Measurements from ENCODE around the gene FAM114A2. TPM values are rescaled to one million over a fixed set of nuclear protein-coding genes. Genes with fewer than 3 reads are reported as not detected.
"Not testable (repeated sequence)": the region's sequence is repeated elsewhere in the genome, so short reads cannot be mapped to it uniquely, and the experiment has no call there.

The FAM114A2 gene
- total RNA-seq, 1 donor from 2014 or later, result 32.3 TPM

DNA sequence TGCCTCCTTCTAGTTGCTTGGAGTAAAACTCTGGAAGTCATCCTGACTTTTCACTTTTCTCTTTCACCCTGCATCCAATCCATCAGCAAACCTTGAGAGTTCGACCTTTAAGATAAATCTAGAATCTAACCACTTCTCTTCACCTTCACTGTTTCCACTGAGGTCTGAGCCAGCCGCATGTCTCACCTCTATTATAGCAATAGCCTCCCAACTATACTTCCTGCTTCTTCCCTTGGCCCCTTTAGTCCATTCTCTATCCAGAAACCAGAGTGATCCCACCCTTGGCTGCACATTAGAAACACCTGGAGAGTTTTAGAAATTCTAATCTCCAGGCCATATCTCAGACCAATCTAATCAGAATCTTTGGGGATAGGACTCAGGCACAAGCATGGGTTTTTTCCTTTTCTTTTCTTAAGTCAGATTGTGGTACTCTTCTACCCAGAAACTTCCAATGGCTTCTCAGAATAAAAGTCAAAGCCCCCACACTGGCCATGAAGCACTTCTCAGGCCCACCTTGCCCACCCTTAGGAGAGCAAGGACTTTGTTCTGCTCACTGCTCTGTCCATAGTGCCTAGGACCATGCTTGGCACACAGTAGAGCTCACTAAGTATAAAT is 33.2 kb upstream of the FAM114A2 start:
- Histone ChIP-seq H3K27ac (replicated peaks) (no peak overlapping the region), H3K36me3 (no peaks in the 10 kb centered on the region), H3K27me3 (ENCODE audit: low read depth) (no peaks in the 10 kb centered on the region), H3K4me3 (no peak overlapping the region), H3K9me3 (replicated peaks) (no peaks in the 10 kb centered on the region), H3K4me1 (peaks cover 22% of the 10 kb centered on the region)
- no peak for DNase-seq
- intact Hi-C loops (cut with micrococcal nuclease), result loop anchor here (5.0 kb wide), 2 partner anchors 110 to 335 kb away; no protein-coding TSS in a partner anchor
- TF ChIP-seq, protein P1, sequence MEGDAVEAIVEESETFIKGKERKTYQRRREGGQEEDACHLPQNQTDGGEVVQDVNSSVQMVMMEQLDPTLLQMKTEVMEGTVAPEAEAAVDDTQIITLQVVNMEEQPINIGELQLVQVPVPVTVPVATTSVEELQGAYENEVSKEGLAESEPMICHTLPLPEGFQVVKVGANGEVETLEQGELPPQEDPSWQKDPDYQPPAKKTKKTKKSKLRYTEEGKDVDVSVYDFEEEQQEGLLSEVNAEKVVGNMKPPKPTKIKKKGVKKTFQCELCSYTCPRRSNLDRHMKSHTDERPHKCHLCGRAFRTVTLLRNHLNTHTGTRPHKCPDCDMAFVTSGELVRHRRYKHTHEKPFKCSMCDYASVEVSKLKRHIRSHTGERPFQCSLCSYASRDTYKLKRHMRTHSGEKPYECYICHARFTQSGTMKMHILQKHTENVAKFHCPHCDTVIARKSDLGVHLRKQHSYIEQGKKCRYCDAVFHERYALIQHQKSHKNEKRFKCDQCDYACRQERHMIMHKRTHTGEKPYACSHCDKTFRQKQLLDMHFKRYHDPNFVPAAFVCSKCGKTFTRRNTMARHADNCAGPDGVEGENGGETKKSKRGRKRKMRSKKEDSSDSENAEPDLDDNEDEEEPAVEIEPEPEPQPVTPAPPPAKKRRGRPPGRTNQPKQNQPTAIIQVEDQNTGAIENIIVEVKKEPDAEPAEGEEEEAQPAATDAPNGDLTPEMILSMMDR (IDR thresholded peaks at IDR 0.05; ENCODE audit: borderline replicate concordance), result no peak

DNA sequence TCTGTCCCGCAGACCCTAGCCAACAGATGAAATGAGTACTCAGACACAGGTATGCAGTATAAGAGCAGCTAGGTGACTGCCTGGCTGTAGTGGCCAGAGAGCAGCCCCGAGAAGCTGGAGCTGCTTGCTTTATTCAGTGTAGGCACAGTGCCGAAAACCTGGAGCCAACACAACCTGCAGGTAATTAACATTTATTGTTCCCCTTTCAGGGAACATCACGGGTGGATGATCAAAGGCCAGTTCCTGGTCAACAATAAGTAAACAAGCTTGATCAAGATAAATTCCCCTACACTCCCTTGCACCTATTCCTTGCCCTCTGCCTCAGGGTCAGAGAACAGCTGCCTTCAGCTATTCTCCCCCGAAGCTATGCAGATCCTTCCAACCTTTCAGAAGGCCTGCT is 31.1 kb upstream of the FAM114A2 start:
- H3K9me3 ChIP-seq (replicated peaks); H3K36me3 ChIP-seq; H3K27ac ChIP-seq (replicated peaks); H3K27me3 ChIP-seq (ENCODE audit: low read depth); H3K4me3 ChIP-seq; DNase-seq: not testable (repeated sequence)
- intact Hi-C loops (cut with micrococcal nuclease), result loop anchor here (5.0 to 10.0 kb wide), 3 partner anchors 85 to 337 kb away; no protein-coding TSS in a partner anchor
- peaks cover 11% of the 10 kb centered on the region for H3K4me1 ChIP-seq

DNA sequence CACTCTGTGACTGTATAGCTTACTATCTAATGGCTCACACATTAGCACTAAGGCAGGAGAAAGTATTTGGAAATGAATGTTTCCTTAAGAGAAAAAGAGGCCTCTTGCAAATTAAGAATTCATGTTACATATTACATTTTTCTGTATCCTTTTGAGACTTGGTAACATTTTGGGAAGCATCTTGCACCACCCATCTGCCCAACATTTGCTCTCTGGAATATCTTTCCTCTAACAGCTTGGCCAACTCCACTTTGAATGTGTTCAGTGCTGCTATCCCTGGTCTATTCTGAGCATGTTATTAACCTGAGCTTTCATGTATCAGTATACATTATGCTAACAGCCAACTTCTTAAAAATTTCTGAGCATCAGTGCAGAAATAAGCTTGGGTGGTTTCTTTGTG is 27.3 kb upstream of the FAM114A2 start:
- Histone ChIP-seq H3K4me1 (no peaks in the 10 kb centered on the region), H3K9me3 (replicated peaks) (no peaks in the 10 kb centered on the region), H3K36me3 (no peaks in the 10 kb centered on the region), H3K27me3 (ENCODE audit: low read depth) (no peaks in the 10 kb centered on the region), H3K27ac (replicated peaks) (no peak overlapping the region), H3K4me3 (no peak overlapping the region)
- intact Hi-C loops (cut with micrococcal nuclease), result loop anchor here (10.0 kb wide), 1 partner anchor 81 kb away; no protein-coding TSS in a partner anchor
- TF ChIP-seq, protein P1 (IDR thresholded peaks at IDR 0.05; ENCODE audit: borderline replicate concordance), result no peak
- no peak for DNase-seq

DNA sequence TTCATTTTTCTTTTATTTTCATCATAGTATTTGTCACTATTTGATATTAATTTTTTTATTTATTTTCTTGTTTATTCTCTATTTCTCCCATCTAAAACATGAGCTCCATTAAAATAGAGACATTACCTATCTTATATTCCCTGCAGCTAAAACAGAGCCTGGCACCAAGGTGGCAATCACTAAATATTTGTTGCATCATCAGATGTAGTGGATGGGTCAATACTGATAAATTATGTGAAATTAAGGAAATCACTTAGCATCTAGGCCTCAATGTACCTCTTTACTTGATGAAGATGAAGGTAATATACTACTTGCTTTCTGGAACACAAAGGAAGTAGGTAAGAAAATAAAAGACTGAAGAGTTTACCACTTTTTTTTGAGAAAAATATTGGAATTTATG is 24.7 kb upstream of the FAM114A2 start:
- TF ChIP-seq, protein P1 (IDR thresholded peaks at IDR 0.05; ENCODE audit: borderline replicate concordance), result no peak
- Histone ChIP-seq H3K4me1 (peaks cover 14% of the 10 kb centered on the region), H3K27me3 (ENCODE audit: low read depth) (no peaks in the 10 kb centered on the region), H3K9me3 (replicated peaks) (no peaks in the 10 kb centered on the region), H3K27ac (replicated peaks) (no peak overlapping the region), H3K36me3 (no peaks in the 10 kb centered on the region), H3K4me3 (no peak overlapping the region)
- intact Hi-C loops (cut with micrococcal nuclease), result loop anchor here (10.0 kb wide), 1 partner anchor 79 kb away; no protein-coding TSS in a partner anchor
- no peak for DNase-seq

DNA sequence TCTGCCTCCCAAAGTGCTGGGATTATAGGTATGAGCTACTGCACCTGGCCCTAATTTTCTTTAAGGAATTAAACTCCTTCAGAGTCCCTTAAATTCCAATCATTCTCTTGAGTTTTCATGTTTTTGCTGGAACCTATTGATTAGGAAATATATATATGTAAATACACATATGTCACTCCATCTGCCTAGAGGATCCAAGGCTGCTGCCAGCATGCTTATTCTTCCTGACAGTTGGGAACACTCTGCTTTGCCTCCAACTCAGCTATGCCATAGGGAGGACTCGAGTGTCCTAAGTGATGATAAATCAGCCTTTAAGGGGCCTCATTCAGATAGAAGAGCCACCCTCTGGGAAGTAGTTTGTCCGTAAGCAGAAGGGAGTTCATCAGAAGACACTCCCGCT is 21.9 kb upstream of the FAM114A2 start:
- Histone ChIP-seq H3K36me3 (no peaks in the 10 kb centered on the region), H3K9me3 (replicated peaks) (no peaks in the 10 kb centered on the region), H3K27me3 (ENCODE audit: low read depth) (no peaks in the 10 kb centered on the region), H3K4me3 (no peak overlapping the region), H3K27ac (replicated peaks) (no peak overlapping the region), H3K4me1 (peaks cover 25% of the 10 kb centered on the region)
- no peak for DNase-seq
- TF ChIP-seq, protein P1 (IDR thresholded peaks at IDR 0.05; ENCODE audit: borderline replicate concordance), result no peak
- intact Hi-C loops (cut with micrococcal nuclease), result loop anchor here (10.0 kb wide), 1 partner anchor 76 kb away; no protein-coding TSS in a partner anchor

DNA sequence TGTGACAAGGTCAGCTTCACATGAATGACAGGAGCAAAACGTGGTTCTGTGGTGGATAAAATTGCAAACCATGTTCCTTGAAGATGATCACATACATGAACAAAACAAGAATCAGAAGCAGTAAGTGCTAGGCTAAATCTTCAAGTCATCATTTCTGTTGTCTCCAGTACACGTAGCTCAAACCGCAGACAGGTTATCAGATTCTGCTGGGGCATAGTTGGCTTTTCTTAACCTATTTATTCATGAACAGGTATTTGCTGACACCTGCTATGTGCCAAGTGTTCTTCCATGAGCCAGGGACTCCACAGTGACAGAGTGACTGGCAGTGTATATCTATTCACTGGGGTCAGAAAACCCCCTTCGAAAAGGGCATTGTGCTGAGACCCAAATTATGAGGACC is 20.9 kb upstream of the FAM114A2 start:
- Histone ChIP-seq H3K27ac (replicated peaks) (no peak overlapping the region), H3K4me3 (no peak overlapping the region), H3K36me3 (peaks cover 7% of the 10 kb centered on the region), H3K9me3 (replicated peaks) (no peaks in the 10 kb centered on the region), H3K27me3 (ENCODE audit: low read depth) (no peaks in the 10 kb centered on the region), H3K4me1 (peaks cover 30% of the 10 kb centered on the region)
- TF ChIP-seq, protein P1 (IDR thresholded peaks at IDR 0.05; ENCODE audit: borderline replicate concordance), result no peak
- no peak for DNase-seq
- intact Hi-C loops (cut with micrococcal nuclease), result no loop called here

Measured in left ventricle myocardium inferior (tissue), 1 donor.